Measurements from ENCODE around the gene DBR1. TPM values are rescaled to one million over a fixed set of nuclear protein-coding genes. Genes with fewer than 3 reads are reported as not detected.
A peak's percentile ranks its signal among the peaks of the same experiment; 100 is the strongest.
"Not testable (repeated sequence)": the region's sequence is repeated elsewhere in the genome, so short reads cannot be mapped to it uniquely, and the experiment has no call there.

The DBR1 gene
- polyA plus RNA-seq, 5 donors = 17.5 to 23.6 (median 21.1) TPM

DNA sequence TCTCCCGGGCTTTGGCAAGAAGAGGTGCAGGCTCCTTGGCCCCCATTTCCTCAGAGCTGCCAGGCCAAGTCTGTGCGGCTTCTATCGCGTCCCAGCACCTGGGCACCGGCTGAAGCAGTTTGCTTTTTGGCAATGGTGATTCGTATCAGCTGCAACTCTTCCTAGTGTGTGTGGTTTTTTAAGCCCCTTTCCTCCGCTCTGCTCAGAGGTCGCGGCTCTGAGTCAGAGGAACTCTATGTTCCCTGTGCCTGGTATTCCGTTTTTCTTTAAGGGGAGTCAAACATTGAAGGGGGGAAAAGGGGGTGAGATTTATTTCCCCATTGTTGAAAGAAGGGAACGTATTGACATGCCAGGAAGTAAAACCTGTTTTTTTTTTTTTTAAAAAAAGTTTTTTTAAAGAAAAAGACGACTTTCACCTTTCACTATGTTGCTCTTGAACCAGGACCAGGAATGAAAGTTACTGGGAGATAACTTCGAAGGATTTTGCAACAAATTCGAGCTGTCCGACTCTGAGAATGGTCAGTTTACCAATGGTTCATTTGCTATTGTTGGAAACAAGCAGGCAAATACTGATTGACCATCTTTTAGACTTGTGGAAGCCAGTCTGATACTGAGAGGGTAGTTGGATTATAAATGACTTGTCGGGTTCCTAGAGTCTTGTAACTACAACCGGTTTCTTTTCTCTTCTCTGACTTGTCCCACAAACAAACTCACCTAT is 13.5 kb upstream of the DBR1 start:
- peak in 1 of 2 donors; percentile 25 for DNase-seq

DNA sequence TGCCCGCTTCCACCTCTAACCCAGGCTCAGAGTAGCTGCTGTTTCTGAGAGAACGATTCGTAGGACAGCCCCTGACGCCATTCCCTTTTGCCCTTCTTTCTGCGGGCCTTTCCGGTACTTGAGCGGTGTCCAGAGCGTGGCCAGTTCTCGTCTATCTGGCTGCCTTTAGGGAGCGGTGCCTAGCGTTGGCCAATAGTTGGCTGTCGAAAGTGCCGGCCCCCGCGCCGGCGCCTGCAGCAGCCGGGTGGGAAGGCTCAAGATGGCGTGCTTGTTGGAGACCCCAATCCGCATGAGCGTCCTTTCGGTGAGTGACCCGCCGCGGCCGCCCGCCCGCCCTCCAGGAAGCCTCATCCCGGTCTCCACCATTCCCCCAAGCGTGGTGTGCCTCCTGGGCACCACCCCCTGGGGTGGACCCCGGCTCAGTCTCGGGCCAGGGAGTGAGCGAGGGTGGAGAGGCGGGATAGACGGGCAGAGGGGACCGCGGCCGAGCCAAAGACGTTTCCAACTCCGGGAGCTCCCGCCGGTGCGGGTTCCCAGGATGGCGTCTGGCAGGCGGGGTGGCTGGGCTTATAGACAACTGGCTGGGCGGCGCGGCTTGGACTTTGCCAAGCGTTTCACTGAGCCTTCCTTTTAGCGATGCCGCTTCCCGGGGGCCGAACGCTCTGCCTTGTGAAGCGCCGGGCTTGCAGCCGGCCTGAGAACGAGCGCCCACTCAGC is 12.7 kb upstream of the DBR1 start, which contains the start of gene ARMC8:
Gene ARMC8 (plus strand): TSS at position 6 of the 717 bp plus-strand sequence. CDS start 254 bp downstream, at position 260.
- peak; percentile 92 for DNase-seq

DNA sequence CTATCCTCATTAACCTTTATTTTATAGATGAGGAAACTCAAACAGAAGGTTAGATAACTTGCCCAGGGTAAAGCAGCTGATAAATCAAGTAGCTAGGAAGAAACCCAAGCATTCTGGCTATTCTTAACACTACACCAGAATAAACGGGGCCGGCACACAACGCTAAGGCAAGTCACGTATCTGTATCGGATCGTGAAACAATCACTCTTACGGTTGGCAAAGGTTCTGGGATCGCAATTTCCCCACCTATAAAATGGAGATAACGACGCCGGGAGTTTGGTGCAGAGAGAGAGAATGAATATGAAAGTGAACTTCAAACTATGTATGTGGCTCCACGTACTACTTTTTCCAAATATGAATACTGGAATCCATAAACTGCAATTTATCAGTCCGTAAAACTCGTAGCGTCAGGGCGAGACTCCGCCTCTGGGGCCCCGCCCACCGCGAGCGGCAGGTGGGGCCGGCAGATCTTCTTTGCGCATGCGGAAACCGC is 12.1 kb upstream of the DBR1 start:
- DNase-seq = no peak

DNA sequence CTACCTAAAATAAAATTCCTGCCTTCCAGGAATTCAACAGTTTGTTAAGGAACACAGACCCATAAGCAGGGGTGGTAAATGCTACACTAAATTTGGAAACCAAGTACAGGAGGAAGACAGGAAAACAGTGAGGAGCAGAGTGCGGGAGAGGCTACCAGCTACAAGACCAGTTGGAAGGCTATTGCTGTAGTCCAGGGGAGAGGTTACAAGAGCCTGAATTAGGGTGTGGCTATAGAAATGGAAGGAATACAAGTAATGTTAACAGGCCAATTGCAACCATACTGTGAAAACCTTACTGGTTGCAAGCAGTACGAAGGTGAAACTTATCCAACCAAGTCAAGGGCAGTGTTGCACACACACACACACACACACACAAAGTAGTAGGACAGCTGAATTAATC is 11.5 kb upstream of the DBR1 start:
- no peak for DNase-seq

DNA sequence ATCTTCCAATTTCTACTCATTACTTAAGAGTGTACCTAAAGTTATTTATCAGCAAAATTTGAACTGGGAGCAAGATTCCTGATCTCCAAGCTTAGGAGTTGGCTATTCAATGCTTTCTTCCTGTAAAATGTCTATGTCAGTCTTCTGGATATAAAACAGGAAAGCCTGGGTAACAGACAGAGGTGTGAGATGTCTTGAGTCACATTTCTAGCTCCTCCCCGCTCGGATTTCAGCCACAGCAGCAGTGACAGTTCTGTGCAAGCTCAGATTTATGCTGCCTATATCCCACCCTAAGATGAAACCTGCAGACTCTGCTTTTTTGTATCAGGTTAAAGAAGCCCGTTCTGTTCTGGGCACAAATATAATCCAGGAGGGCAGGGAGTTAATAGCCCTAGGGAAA is 10.3 kb upstream of the DBR1 start:
- no peak for DNase-seq

DNA sequence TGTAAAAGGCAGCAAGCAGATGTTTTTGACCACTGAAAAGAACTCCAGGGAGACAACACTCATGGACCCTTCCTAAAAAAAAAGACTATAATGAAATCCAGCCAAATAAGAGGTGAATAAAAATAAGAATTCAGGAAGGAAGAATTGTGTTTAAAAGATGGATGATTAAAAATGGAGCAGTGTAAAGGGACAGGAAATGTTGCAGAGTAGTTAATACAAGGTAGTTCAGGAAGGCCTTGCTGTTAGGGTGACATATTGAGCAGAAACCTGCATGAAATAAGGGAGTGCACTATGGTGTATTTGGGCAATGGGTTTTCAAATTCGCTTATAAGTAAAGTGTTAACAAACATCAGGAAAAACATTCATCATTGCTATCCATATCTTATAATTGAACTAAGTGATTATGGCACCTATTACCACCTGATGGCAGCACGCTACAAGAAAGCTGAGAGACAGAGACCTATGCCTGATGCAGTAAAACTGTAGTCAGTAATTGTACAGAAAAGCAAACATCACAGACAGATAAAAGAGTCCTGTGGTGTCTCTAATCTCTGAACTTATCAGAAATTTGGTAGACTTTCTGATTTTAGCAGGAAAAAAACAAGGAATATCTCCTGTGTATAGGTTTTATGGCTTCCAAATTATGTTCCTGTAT is 5.8 kb upstream of the DBR1 start:
- no peak for DNase-seq

DNA sequence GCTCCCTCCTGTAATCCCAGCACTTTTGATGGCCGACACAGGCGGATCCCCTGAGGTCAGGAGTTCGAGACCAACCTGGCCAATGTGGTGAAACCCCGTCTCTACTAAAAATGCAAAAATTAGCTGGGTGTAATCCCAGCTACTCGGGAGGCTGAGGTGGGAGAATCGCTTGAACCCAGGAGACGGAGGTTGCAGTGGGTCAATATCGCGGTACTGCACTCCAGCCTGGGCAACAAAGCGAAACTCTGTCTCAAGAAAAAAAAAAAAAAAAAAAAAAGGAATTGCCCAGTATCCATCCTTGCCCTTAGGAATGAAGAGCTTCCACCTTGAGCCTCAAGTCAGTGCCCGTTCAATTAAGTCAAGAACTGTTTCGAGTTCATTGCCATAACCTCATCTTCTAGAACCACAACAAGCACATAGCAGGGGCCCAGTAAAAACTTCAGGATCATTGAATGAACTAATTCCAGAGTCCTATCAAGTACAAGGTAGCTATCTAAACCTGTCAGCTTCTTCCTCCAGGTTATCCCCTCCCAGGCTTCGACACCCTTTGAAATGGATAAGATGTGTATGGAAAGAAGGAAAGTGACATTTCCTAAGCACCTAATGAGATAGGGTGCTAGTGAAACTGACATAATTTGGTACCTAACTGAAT is 826 bp downstream of the DBR1 start:
- peak in 1 of 2 donors; percentile 9 for DNase-seq

DNA sequence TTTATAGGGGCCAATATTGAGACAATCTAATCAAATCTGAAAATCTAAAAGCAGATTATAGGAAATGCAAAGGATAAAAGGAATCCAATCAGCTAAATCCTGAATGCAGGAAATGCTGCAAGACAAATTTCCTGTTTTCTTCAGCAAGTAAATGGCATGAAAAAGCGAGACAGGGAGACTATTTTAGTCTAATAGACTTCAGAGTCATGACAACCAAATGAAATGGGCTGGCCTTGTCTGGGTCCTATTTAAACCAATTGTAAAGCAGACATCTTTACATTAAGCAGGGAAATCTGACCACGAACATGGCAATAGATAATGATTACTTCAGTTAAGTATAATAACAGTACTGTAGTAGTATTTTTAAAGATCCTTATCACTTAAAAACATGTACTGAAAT is 2.1 kb downstream of the DBR1 start:
- no peak for DNase-seq

DNA sequence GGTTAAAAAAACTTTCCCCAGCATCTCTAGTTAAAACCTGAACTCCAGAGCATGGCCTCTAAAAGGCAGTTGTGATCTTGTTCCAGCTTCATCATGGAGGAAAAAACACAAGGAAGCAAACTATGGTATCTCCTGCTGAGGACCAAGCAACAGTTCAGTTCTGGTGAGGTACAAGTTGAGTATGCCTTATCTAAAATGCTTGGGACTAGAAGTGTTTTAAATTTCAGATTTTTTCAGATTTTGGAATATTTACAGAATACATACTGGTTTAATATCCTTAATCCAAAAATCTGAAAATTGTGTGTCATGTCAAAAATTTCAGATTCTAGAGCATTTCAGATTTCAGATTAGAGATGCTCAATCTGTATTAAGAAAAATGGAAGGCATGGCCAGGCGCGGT is 9.7 kb downstream of the DBR1 start:
- DNase-seq = no peak

DNA sequence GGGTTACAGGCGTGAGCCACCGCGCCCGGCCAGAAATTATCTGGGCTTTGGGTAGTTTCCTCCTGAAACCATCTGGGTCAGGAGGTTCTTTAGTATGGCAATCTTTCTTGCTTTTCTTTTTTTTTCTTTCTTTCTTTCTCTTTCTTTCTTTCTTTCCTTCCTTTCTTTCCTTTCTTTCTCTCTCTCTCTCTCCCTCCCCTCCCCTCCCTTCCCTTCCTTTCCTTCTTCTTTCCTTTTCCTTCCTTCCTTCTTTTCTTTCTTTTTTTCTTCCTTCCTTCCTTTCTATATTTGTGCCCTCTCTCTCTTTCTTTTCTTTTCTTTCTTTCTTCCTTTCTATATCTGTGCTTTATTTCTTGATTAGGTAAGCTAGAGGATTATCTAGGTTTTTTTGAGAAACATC is 17.0 kb downstream of the DBR1 start:
- DNase-seq = no peak

DNA sequence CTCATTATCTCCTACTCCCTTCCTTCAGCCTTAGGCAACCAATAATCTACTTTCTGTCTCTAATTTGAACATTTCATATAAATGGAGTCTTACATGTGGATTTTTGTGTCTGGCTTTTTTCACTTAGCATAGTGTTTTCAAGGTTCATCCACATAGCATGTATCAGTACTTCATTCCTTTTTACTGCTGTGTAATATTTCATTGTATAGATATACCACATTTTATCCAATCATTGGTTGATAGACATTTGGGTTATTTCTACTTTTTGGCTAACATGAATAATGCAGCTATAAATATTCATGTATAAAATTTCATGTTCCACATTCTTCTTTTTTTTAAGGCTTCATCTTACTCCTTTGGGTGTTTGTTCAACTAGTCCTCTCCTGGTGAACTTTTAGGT is 20.2 kb downstream of the DBR1 start:
- DNase-seq = no peak

DNA sequence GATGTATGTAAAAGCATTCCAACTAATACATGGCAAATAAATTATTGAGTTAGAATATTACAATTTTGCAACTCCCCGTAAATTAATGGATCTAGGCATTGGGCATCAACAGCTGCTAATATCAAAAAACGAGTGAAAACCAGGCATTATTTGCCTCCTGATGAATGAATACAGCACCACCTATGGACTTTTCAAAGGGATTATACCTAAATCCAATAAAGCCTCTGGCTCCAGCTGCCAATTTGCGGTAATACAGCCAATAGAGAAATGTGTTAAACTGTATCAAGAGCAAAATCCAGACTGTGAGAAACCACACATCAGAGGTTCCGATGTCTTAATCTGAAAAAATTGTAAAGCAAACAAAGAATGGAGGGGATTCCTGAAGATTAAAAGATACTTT is 26.2 kb downstream of the DBR1 start:
- no peak for DNase-seq

DNA sequence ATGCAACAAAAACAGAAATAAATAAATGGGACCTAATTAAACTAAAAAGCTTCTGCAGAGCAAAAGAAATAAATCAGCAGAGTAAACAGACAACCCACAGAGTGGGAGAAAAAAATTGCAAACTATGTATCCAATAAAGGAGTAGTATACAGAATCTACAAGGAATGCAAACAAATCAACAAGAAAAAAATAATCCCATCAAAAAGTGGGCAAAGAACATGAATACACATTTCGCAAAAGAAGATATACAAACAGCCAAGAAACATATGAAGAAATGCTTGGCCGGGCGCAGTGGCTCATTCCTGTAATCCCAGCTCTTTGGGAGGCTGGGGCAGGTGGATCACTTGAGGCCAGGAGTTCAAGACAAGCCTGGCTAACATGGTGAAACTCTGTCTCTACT is 32.5 kb downstream of the DBR1 start:
- DNase-seq = not testable (repeated sequence)

DNA sequence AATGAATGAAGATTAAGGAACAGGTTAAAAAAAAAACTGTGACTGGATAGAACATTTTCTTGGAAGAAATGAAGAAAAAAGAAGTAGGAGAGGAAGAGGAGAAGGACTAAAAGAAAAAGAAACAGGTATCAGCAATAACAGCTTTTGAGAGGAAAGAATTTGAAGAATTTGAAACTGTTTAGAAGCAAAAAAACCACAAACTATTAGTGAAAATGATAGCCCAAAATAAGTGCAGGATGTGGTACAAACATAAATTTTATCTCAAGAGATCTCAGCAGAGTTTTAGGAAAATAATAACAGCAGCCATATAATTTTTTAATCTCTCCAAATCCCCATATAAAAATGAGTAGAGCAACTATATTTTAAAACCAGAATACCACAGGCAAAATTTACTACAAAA is 33.8 kb downstream of the DBR1 start:
- DNase-seq = no peak

DNA sequence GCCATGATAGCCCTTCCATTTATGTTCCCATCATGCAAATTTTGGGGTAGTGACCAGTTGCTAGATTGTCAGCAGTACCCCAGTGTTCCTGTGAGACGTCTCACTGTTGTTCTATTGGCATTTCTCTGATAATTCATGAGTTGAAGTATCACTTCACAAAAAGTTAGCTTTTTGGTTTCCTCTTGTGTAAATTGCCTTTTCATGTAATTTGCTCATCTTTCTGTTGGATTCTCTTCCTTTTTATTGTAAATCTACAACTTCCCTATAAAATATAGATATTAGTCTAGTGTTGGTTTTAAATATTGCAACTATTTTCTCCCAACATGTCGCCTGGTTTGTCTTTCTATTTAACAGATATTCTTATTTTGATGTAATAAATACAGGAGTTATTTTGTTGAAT is 35.0 kb downstream of the DBR1 start:
- DNase-seq = no peak

DNA sequence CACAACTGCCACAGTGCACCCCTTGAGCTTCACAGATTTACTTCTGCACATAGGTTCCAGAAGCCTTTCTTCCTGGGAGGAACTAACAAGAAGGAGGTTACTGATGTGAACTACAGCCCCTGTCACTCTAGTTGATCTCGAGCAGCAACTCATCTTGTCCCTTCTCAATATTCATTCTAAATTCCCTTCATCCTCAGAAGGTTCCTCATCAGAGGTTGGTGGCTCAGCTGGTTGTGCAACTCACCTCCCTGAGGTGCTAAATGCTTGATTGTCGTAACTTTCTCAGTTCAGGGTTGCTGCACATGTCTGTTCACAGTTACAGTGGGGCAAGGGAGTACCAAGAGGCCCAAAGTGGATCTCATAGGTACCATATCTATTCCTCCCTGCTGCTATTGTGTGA is 36.9 kb downstream of the DBR1 start:
- no peak for DNase-seq

DNA sequence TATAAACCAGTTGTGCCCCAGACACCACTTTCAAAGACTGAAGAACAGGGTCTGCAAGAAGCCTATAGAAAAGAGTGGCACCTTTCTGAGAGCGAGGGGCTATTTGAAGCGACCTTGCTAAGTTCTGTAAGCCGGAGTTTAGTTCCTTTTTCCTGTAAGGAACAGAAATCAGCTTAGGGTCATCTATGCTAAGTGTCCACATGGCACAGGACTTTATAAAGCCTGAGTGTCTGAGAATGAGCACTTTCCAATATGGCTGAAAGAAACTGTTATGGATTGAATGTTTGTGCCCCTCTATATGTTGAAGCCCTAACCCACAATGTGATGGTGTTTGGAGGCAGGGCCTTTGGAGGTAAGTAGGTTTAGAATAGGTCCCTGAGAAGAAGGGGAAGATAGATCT is 38.5 kb downstream of the DBR1 start:
- DNase-seq = no peak

DNA sequence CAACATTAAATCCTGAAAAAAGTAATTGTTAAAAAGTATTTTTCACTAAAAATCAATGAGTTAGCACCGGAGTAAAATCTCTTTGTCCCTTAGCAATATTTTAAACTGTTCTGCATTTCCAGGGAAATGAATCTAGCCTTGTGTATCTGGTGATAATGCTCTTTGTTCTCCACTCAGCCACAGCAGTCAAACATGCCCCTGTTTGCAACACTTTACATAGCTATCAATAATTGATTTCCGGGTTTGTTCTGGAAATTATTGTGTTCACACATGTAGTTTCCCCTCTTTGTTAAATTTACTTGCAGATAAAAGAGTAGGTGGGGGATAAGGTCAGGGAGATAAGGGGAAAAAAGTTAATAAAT is 38.9 kb downstream of the DBR1 start:
- DNase-seq = no peak

DNA sequence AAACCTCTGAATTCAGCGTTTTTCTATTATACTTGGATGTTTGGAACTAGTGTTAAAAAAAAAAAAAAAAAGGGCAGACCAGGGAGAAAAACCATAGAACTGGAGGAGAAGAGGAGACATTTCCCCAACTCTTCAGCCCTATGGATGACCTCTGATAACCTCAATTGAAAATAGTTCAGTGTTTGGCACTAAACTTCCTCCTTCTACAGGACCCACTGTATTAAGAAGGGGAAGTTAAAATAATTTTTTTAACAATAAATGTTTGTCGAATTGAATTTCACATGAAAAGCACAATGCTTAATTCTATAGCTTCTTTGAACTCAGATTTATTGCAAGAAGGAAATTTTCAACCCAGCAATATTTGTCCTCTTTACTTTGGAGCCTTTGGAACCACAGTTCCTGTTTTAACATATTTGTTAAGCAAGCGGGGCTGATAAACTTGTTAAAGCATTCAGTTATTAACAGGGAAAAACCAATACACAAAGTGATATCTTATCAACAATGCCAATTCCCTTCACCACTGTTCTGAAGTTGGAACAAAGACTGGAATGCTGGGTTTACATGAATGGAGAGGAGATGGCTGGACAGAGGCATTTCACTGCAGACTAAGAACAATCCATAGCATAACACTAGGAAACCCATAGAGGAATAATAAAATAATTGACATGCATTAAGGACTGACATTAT is 39.4 kb downstream of the DBR1 start:
- no peak for DNase-seq

DNA sequence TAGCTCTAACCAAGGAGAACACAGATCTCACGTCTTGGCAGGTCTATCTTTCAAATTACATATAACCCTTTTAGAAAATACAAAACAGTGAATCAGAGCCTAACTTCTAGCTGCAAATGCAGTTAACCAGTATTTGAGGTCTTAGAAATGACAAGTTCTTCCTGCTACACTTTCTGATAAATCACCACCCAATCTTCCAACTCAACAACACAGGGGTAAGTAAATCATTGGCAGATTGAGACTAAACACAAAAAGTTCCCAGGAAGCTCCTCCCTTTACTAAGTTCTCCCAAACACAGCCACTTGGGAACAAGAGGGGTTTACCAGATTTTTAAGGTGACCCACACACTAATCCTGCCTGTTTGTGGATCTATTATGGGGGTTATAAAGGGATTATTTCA is 42.5 kb downstream of the DBR1 start, which contains the start of gene A4GNT:
Gene A4GNT (minus strand): TSS at position 152 of the 400 bp plus-strand sequence. CDS start 1,134 bp downstream, outside the sequence.
- no peak for DNase-seq

DNA sequence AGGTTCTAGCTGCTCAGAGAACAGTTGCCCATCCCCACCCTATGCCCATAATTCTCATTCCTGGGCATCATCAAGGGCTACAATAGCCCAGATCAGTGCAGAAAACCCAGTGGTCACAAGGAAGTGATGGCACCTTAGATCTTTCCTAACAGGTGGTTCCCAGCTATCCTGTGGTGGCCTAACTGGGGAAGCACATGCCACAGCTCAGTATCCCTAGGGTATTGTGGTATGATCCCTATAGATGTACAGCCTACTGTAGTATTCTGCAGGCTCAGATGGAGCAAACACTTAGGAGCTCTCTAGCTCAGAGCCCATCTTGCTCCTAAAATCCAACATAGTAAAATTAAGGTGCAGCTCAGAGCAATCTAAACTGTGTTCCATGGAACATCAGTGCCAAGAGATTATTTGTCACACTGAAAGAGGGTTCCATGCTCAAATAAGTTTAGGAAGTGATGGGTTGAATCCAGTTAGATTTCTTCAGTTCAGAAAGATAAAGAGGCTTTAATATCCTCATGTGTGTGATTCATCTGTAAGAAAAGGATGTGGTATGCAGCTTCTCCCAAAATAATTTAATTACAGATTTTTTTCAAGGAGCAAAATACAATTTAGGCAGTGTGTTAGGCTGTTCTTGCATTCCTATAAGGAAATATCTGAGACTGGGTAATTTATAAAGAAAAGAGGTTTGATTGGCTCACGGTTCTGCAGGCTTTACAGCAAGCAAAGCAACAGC is 46.9 kb downstream of the DBR1 start:
- no peak for DNase-seq
